Lower lobe of right lung (tissue), 2 donors: ENCODE data around the gene ZNF608. TPM values are rescaled to one million over a fixed set of nuclear protein-coding genes. Genes with fewer than 3 reads are reported as not detected.

Source experiments
- ATAC-seq, 2 donors: fragments of 200-7000 bp; cut with Tn5 transposase; one replicate each; pipeline ENCODE4 v1.9.1; 2020 to 2022; ENCODE audit warnings: mild to moderate bottlenecking in 2 of 2, moderate library complexity in 2 of 2
- DNase-seq: peaks from one replicate; pipeline ENCODE4 v3.0.0-alpha.2; 2020
- H3K27ac ChIP-seq: fragments of 200-600 bp; one replicate; pipeline ENCODE4 v1.8.0; 2022
- H3K27me3 ChIP-seq: fragments of 200-600 bp; one replicate; pipeline ENCODE4 v1.8.0; 2022; ENCODE audit warnings: low read depth
- H3K36me3 ChIP-seq: fragments of 200-600 bp; one replicate; pipeline ENCODE4 v1.8.0; 2022; ENCODE audit warnings: mild to moderate bottlenecking
- H3K4me1 ChIP-seq: fragments of 200-600 bp; one replicate; pipeline ENCODE4 v1.8.0; 2022
- H3K4me3 ChIP-seq: fragments of 200-600 bp; one replicate; pipeline ENCODE4 v1.8.0; 2022; ENCODE audit warnings: mild to moderate bottlenecking
- H3K9me3 ChIP-seq: fragments of 200-600 bp; one replicate; pipeline ENCODE4 v1.8.0; 2022
- intact Hi-C: fragments of 100-400 bp; cut with DNase I; formaldehyde crosslinking; loops from one replicate; pipeline ENCODE4 v1.11.0; 2022
- total RNA-seq: library from RNA; stranded (reverse); fragmentation: NEBNext Ultra II Directional; extraction: Animal tissue kit (Norgen Biotek cat#: 25700); gene quantifications from one replicate; pipeline ENCODE4 v1.2.1, GENCODE V29; 2021
- TF ChIP-seq, protein P1 (sequence below): fragments of 200-600 bp; IDR thresholded peaks from one replicate; pipeline ENCODE4 v1.8.0; 2022; ENCODE audit warnings: antibody characterized with exemption, mild to moderate bottlenecking
- donor health status: DM: no; HTN: yes; CAD: no; lungs with severe emphysema.

The ZNF608 gene
- total RNA-seq, 1 donor from 2014 or later = 27.9 TPM

DNA sequence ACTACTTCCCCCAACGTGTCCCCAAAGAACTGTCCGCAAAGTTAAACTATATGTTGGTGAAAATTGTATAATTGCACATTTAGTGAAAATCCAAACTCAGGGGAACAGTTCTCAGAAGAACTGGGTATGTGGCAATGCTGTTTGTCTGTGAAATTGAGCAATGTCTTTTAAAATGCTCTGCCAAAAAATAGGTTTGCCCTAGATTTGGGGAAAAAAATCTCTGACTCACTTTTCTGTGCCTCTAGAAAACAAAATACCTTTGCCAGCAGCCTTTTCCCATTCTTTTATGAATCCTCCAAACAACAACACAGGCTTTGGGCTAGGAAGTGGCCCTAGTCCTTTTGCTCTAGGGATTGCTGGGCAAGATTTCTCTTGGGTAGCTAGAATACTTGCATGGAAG is 37.4 kb upstream of the ZNF608 start:
- ATAC-seq = no peak
- no peak overlapping the region for H3K4me3 ChIP-seq
- intact Hi-C loops = no loop called here

DNA sequence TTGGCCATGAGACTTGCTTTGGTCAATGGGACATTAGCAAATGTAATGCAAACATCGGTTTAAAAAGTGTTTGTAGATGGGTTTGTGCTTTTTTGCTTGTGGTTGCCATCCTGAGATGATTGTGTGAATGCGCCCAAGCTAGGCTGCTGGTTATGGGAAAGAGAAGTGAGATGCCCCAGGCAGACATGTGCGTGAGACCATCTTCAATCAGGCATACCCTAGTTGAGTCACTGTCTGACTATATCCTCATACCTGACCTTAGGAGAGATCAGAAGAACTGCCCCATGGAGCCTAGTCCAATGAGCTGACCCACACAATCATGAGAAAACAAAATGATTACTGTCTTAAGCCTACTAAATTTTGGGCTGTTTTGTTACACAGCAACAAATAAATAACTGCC is 36.8 kb upstream of the ZNF608 start:
- Histone ChIP-seq H3K27ac (no peak overlapping the region), H3K27me3 (no peaks in the 10 kb centered on the region), H3K9me3 (no peaks in the 10 kb centered on the region), H3K4me1 (no peaks in the 10 kb centered on the region), H3K36me3 (no peaks in the 10 kb centered on the region), H3K4me3 (no peak overlapping the region)
- intact Hi-C loops = no loop called here
- DNase-seq (no peak), ATAC-seq (no peak)
- TF ChIP-seq, protein P1, sequence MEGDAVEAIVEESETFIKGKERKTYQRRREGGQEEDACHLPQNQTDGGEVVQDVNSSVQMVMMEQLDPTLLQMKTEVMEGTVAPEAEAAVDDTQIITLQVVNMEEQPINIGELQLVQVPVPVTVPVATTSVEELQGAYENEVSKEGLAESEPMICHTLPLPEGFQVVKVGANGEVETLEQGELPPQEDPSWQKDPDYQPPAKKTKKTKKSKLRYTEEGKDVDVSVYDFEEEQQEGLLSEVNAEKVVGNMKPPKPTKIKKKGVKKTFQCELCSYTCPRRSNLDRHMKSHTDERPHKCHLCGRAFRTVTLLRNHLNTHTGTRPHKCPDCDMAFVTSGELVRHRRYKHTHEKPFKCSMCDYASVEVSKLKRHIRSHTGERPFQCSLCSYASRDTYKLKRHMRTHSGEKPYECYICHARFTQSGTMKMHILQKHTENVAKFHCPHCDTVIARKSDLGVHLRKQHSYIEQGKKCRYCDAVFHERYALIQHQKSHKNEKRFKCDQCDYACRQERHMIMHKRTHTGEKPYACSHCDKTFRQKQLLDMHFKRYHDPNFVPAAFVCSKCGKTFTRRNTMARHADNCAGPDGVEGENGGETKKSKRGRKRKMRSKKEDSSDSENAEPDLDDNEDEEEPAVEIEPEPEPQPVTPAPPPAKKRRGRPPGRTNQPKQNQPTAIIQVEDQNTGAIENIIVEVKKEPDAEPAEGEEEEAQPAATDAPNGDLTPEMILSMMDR = no peak

More for the DNA sequence above, 37.4 kb upstream of the ZNF608 start:
- TF ChIP-seq, protein P1 = no peak
- H3K27me3 ChIP-seq = no peaks in the 10 kb centered on the region
- H3K27ac ChIP-seq = no peak overlapping the region
- H3K4me1 ChIP-seq = no peaks in the 10 kb centered on the region
- H3K36me3 ChIP-seq = no peaks in the 10 kb centered on the region
- DNase-seq = no peak
- no peaks in the 10 kb centered on the region for H3K9me3 ChIP-seq

DNA sequence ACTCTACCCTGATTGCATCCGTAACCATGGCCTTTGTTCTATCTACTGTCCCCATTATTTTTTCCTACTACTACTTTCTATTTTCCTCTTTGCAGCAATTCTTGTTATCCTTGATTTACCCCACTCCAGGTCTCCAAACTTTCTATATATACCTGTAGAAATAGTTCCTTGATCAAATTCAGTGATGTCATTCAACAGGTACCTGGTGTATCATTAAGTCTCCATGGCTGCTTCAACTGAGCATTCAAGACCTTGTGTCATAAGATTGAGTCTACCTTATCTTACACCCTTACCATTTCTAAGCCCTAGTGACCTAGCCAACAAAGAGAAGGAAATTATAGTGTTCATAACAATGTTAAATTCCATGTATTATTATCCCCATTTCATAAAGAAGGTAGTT is 35.8 kb upstream of the ZNF608 start:
- H3K27me3 ChIP-seq = no peaks in the 10 kb centered on the region
- ATAC-seq = no peak
- intact Hi-C loops = no loop called here
- no peaks in the 10 kb centered on the region for H3K4me1 ChIP-seq
- no peaks in the 10 kb centered on the region for H3K9me3 ChIP-seq
- TF ChIP-seq, protein P1 = no peak
- H3K4me3 ChIP-seq = no peak overlapping the region
- DNase-seq = no peak
- no peaks in the 10 kb centered on the region for H3K36me3 ChIP-seq
- H3K27ac ChIP-seq = no peak overlapping the region

DNA sequence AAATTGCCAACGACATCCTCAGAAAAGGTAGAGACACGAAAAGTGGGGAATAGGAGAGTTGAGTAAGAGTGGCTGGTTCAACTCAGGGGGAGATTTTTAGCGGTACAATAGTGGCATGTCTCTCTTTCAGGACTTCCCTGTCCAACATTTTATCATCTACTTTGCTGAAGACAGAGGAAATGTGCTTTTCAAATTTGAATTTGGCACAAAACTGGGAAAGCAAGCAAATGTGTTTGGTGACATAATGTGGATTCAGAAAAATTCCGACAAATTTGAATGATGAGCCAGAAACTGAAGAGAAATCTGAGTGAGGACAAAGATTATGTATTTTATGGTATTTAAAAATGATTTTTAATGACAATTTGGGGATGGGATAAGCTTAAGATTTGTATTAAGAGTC is 33.6 kb upstream of the ZNF608 start:
- Histone ChIP-seq H3K36me3 (no peaks in the 10 kb centered on the region), H3K4me3 (no peak overlapping the region), H3K27me3 (no peaks in the 10 kb centered on the region), H3K9me3 (no peaks in the 10 kb centered on the region), H3K4me1 (no peaks in the 10 kb centered on the region), H3K27ac (no peak overlapping the region)
- no peak for DNase-seq
- intact Hi-C loops = no loop called here
- ATAC-seq = no peak
- TF ChIP-seq, protein P1 = no peak

DNA sequence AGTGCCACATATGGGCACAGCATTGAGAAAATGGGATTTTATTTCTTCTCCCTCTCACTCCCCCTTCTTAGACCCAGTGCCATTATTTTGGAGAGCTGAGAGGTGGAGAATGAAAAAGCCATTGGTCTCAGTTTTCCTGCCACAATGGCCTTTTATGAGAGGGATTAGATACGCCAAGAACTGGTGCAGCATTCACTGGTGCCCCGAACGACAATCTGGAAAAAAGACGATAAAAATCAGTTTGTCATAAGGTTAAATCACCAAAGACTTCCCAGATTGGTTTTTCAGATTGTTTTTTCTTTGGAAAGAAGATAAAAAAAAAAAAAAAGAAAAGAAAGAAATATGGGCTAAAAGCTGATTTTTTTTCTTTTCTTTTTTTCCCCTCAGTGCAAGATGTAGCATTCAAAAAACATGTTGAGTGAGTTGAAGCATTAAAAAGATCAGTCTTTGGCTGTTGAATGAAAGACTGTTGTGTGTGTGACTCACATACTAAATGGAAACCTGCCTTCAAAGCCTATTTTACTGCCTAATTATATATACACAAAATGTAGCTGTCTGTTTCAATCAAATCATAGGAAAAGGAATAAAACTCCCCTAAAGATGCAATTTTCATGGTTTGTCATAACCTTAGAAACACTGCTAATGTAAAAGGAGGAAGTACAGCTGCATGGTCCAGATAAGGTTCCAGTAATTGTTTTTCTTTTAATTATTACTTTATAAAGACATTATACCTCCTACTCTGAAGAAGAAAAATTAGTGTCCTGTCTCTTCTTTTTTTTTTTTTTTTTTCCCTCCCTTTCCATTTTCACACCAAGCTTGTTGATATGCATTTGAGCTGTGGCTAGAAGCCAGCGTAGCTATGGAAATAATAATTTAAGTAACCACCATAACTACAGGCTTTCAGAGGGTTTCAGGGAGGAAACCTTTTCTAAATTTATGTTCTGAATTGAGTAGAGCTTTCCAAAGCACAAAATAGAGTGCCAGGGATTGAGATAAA is 27.2 kb upstream of the ZNF608 start:
- TF ChIP-seq, protein P1 = no peak
- Histone ChIP-seq H3K27me3 (no peaks in the 10 kb centered on the region), H3K4me1 (peaks cover 5% of the 10 kb centered on the region), H3K9me3 (no peaks in the 10 kb centered on the region), H3K27ac (no peak overlapping the region), H3K36me3 (no peaks in the 10 kb centered on the region), H3K4me3 (no peak overlapping the region)
- ATAC-seq = no peak
- DNase-seq = no peak
- intact Hi-C loops = no loop called here
